D721Med (cell line): ENCODE measurements around the gene PRKACB.

ENCODE experiments used
- DNase-seq: peaks from one replicate; pipeline ENCODE4 v3.0.0; 2011; ENCODE audit warnings: low spot score; ENCODE audit not compliant: insufficient read length
- FAIRE-seq: peaks from 2 replicates; lab custom pipeline; 2011; peaks lifted over from hg19 to GRCh38; lab: Jason Lieb, UNC
- CTCF ChIP-seq: IDR thresholded peaks from 2 replicates; pipeline ENCODE4 v1.5.1; 2012; ENCODE audit warnings: mild to moderate bottlenecking, control low read depth; ENCODE audit not compliant: insufficient read depth; ENCODE audit errors: missing control alignments

Gene PRKACB

GRCh38 chr1:84166797-84167196 is 22.7 kb downstream of the PRKACB start:
- DNase-seq (no peak), FAIRE-seq (peak; percentile 21)
- TF ChIP-seq CTCF = no peak

GRCh38 chr1:84168783-84169182 is 24.7 kb downstream of the PRKACB start:
- no peak for TF ChIP-seq CTCF
- DNase-seq (no peak), FAIRE-seq (no peak)

GRCh38 chr1:84170171-84170570 is 26.1 kb downstream of the PRKACB start:
- TF ChIP-seq CTCF = no peak
- DNase-seq (no peak), FAIRE-seq (no peak)

- DNase-seq = no peak
- no peak for TF ChIP-seq CTCF
- peak; percentile 46 for FAIRE-seq
Measured at GRCh38 chr1:84171481-84171880, 27.4 kb downstream of the PRKACB start.

GRCh38 chr1:84174051-84174556 is 30.0 kb downstream of the PRKACB start:
- no peak for TF ChIP-seq CTCF
- DNase-seq (no peak), FAIRE-seq (no peak)

GRCh38 chr1:84181350-84182005 is 37.4 kb downstream of the PRKACB start:
- no peak for TF ChIP-seq CTCF
- no peak for DNase-seq

GRCh38 chr1:84190455-84190854 is 46.4 kb downstream of the PRKACB start:
- FAIRE-seq (no peak), DNase-seq (no peak)
- no peak for TF ChIP-seq CTCF

More at GRCh38 chr1:84181350-84182005, 37.4 kb downstream of the PRKACB start:
- FAIRE-seq = no peak
